ENCODE measurements around the gene HUNK.

Gene HUNK

DNA sequence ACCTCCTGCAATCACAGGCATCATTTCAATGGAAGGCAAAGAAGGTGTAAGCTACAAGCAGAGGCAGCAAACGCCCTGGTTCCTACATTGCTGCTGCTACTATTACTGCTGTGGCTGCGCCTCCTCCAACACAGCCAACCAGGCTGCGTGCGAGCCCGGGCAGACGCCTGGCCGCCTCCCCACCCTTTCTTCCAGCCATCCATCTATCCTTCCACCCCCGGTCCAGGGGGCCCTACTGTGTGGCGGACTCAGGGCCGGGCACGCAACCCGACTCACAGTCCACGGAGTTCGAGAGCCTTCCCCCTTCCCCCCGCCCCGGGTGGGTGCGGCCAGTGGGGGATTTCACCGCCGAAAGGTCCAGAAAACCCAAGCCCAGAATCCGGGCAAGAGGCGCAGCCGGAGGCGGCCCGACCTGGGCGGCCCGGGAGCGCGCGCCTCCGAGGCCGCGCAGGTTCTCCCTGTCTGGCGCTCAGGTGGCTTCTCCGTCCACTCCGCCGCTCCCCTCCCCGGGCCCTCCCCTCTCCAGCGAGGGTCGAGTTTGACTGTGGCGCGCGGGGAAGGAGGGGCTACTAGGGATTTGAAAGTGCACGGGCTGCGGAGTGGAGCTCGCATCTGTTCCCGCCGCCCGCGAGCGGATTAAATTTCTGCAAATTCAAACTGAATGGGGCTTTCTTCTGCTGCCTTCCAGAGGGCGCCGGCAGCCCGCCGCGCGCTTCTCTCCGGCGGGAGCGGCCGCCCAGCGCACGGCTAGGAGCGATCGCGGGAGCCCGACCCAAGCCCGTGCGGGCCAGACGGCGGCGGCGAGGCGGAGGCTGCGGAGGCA, at the start of gene HUNK:
Gene HUNK (plus strand): TSS at position 569 of the 823 bp plus-strand sequence. CDS start 655 bp downstream, outside the sequence.
- Histone ChIP-seq H3K4me3 (ENCODE audit: low read length) (peak within 1 kb of the TSS; percentile 68), H3K4me1 (ENCODE audit: control insufficient read depth, insufficient read depth, low read length) (no peaks in the 10 kb centered on the region), H3K27ac (ENCODE audit: low read depth, low read length) (peak within 1 kb of the TSS; percentile 51), H3K36me3 (ENCODE audit: control insufficient read depth, insufficient read depth, low read length) (no peaks in the 10 kb centered on the region), H3K27me3 (ENCODE audit: control insufficient read depth, insufficient read depth, low read length) (peaks cover 5% of the 10 kb centered on the region), H3K9ac (ENCODE audit: low read length) (no peak within 1 kb of the TSS)

DNA sequence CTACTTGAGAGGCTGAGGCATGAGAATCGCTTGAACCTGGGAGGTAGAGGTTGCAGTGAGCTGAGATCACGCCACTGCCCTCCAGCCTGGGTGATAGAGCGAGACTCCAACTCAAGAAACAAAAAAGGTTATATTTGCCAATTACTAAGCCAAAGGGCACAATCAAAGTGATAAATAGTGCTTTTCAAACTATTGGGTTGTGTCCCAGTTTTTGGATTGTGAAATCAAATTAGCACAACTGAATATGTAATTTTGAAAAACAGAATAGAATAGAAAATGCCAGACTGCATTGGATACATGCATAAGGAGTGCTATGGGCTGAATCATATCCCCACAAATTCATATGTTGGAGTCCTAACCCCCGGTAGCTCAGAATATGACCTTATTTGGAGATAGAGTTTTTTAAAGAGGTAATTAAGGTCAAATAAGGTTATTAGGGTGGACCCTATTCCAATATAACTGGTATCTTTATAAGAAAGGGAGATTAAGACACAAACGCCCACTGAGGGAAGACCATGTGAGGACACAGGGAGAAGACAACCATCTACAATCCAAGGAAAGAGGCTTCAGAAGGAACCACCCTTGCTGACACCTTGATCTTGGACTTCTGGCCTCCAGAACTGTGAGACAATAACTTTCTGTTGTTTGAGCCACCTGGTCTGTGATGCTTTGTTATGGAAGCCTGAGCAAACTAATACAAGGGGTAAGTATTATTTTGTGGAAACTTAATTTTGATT, 42.9 kb upstream of the HUNK start:
- Histone ChIP-seq H3K4me1 (ENCODE audit: control insufficient read depth, insufficient read depth, low read length) (no peaks in the 10 kb centered on the region), H3K9ac (ENCODE audit: low read length) (no peak overlapping the region), H3K27me3 (ENCODE audit: control insufficient read depth, insufficient read depth, low read length) (no peaks in the 10 kb centered on the region), H3K36me3 (ENCODE audit: control insufficient read depth, insufficient read depth, low read length) (no peaks in the 10 kb centered on the region), H3K4me3 (ENCODE audit: low read length) (no peak overlapping the region), H3K27ac (ENCODE audit: low read depth, low read length) (no peak overlapping the region)

DNA sequence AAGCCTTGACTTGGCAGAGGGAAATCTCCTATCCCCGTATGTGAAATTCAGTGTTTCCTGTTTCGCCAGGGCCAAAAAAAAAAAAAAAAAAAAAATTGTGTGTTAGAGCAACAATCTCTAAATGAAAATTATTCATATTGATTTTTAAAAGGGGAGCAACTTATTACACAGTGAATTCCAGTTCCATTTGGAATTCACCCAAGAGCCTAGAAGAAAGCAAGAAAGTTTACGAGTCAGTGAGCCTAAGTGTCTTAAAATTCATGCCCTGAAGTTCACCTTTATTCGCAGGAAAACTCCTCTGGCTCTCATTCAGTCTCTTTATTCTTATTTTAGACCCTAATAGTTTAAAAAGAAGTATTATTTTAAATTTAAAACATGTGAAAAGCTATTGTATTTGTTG, 42.1 kb upstream of the HUNK start:
- H3K4me1 ChIP-seq (ENCODE audit: control insufficient read depth, insufficient read depth, low read length), result no peaks in the 10 kb centered on the region
- no peaks in the 10 kb centered on the region for H3K36me3 ChIP-seq (ENCODE audit: control insufficient read depth, insufficient read depth, low read length)
- no peak overlapping the region for H3K4me3 ChIP-seq (ENCODE audit: low read length)

DNA sequence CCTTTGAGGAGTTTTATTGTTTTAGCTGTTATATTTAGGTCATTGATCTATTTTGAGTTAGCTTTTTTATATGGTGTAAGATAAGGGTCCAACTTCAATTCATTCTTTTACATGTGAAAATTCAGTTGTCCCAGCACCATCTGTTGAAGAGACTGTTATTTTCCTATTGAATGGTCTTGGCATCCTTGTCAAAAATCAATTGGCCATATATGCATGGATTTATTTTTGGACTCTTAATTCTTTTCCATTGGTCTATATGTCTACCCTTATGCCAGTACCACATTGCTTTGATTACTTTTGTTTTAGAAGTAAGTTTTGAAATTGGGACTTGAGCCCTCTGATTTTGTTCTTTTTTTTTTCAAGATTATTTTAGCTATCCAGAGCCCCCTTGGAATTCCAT, 35.8 kb upstream of the HUNK start:
- Histone ChIP-seq H3K27me3 (ENCODE audit: control insufficient read depth, insufficient read depth, low read length) (no peaks in the 10 kb centered on the region), H3K4me3 (ENCODE audit: low read length) (no peak overlapping the region), H3K4me1 (ENCODE audit: control insufficient read depth, insufficient read depth, low read length) (no peaks in the 10 kb centered on the region), H3K36me3 (ENCODE audit: control insufficient read depth, insufficient read depth, low read length) (no peaks in the 10 kb centered on the region), H3K27ac (ENCODE audit: low read depth, low read length) (no peak overlapping the region), H3K9ac (ENCODE audit: low read length) (no peak overlapping the region)

More for the DNA sequence above, 42.1 kb upstream of the HUNK start:
- H3K9ac ChIP-seq (ENCODE audit: low read length), result no peak overlapping the region
- H3K27me3 ChIP-seq (ENCODE audit: control insufficient read depth, insufficient read depth, low read length), result no peaks in the 10 kb centered on the region
- H3K27ac ChIP-seq (ENCODE audit: low read depth, low read length), result no peak overlapping the region

DNA sequence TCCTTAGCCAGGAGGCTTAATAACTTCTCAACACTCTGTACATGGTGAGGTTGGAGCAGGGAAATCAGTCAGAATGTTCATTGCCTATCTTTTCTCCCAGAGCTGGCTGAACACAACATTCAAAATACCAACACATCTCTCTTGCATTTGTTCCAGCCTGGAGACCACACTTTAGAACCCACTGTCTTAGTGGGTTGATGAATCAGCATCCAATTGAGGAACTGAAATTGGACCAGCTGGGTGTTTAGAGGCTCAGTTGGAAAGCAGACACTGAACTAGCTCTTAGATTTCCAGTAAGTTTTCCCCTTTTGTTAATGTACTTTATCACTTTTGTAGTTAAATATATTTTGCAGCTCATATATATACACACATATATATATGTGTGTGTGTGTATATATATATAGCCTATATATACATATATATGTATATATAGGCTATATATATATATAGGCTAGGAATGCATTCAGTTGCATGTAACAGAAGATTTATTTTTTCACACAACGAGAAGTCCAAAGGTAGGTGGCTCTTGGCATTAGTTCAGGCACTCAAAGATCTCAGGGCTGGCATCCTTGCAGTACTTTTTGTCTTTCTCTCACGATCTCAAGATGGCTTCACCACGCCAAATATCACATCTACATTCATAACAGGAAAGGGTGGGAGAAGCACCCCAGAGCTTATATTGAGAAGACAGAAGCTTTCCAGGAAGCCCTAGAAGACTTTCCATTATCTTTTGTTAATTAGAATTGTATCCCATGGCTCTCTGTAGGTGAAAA, 35.0 kb upstream of the HUNK start:
- Histone ChIP-seq H3K27ac (ENCODE audit: low read depth, low read length) (no peak overlapping the region), H3K36me3 (ENCODE audit: control insufficient read depth, insufficient read depth, low read length) (no peaks in the 10 kb centered on the region), H3K27me3 (ENCODE audit: control insufficient read depth, insufficient read depth, low read length) (no peaks in the 10 kb centered on the region), H3K9ac (ENCODE audit: low read length) (no peak overlapping the region), H3K4me3 (ENCODE audit: low read length) (no peak overlapping the region), H3K4me1 (ENCODE audit: control insufficient read depth, insufficient read depth, low read length) (no peaks in the 10 kb centered on the region)

DNA sequence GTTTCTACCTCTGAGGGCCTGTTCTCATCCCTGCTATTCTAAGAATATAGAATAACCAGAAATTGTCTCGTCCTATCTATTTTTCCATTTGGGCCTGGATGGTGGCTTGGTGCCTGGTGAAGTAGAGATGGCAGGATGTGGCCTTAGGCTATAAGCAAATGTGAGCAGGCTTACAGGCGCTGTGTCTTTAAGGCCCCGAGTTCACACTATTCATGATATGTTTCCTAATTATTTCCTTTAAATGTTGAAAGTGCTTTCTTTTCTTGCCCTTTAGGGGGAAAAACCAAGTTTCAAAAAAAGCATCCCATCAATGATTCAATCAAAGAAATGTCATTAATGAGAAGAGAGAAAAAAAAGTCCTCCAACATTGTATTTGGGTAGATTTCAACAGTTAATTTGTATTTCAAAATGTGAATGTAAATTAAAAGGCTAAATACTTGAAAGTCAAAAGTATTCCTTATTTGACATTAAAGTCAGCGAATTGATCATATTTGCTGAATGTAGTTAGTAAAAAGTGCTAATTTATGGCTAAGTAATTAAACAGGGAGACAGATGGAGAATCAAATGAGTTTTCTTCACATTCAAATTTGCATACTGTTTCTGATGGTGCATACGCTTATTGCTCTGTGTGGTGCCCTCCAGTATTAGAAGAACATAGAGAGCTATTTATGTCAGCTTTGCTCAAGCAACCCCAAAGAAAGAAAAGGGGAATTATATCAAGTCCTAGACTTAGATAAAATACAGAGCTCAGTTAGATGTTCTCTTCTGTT, 34.0 kb upstream of the HUNK start:
- Histone ChIP-seq H3K27ac (ENCODE audit: low read depth, low read length) (no peak overlapping the region), H3K36me3 (ENCODE audit: control insufficient read depth, insufficient read depth, low read length) (no peaks in the 10 kb centered on the region), H3K4me3 (ENCODE audit: low read length) (no peak overlapping the region), H3K9ac (ENCODE audit: low read length) (no peak overlapping the region), H3K27me3 (ENCODE audit: control insufficient read depth, insufficient read depth, low read length) (no peaks in the 10 kb centered on the region), H3K4me1 (ENCODE audit: control insufficient read depth, insufficient read depth, low read length) (no peaks in the 10 kb centered on the region)

DNA sequence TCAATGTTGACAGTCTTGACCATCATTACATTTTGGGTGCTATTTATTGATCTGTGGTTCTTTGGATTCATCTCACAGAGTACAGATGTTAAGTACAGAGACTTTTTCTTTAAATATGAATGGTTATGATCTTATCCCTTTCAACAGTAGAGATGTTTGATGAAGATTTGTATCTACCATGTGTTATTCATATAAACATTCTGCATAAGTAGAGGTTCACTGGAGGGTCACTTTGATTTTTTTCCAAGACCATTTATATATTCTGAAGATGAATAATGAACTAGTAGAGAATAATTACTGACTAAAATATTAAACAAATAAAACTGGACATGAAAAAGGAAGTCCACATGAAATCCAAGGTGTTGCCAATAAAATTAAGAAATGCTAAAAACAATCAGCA, 28.6 kb upstream of the HUNK start:
- Histone ChIP-seq H3K9ac (ENCODE audit: low read length) (no peak overlapping the region), H3K4me1 (ENCODE audit: control insufficient read depth, insufficient read depth, low read length) (no peaks in the 10 kb centered on the region), H3K27ac (ENCODE audit: low read depth, low read length) (no peak overlapping the region), H3K4me3 (ENCODE audit: low read length) (no peak overlapping the region), H3K36me3 (ENCODE audit: control insufficient read depth, insufficient read depth, low read length) (no peaks in the 10 kb centered on the region), H3K27me3 (ENCODE audit: control insufficient read depth, insufficient read depth, low read length) (no peaks in the 10 kb centered on the region)

DNA sequence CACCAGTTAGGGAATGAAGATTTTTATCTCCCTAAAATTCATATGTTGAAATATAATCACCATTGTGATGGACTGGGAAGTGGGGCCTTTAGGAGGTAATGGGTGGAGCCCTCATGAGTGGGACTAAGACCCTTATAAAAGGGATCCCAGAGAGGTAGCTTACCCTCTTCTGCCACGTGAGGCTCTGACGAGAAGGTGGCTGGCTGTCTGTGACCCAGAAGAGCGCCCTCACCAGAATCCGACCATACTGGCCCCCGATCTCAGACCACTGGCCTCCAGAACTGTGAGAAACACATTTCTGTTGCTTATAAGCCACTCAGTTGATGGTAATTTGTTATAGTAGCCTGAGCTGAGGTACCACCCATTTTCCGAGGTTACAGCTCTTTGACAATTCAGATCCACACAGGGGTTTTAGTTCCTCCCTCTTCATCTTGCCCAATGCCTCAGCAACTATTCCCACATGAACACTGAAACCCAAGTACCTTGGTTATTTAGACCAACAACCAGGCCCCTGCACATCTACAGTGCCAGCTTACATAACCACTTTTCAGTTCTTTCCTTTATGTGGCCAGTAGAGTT, 27.6 kb upstream of the HUNK start:
- no peaks in the 10 kb centered on the region for H3K36me3 ChIP-seq (ENCODE audit: control insufficient read depth, insufficient read depth, low read length)
- no peak overlapping the region for H3K27ac ChIP-seq (ENCODE audit: low read depth, low read length)
- H3K9ac ChIP-seq (ENCODE audit: low read length), result no peak overlapping the region
- H3K4me1 ChIP-seq (ENCODE audit: control insufficient read depth, insufficient read depth, low read length), result no peaks in the 10 kb centered on the region
- no peak overlapping the region for H3K4me3 ChIP-seq (ENCODE audit: low read length)
- no peaks in the 10 kb centered on the region for H3K27me3 ChIP-seq (ENCODE audit: control insufficient read depth, insufficient read depth, low read length)

DNA sequence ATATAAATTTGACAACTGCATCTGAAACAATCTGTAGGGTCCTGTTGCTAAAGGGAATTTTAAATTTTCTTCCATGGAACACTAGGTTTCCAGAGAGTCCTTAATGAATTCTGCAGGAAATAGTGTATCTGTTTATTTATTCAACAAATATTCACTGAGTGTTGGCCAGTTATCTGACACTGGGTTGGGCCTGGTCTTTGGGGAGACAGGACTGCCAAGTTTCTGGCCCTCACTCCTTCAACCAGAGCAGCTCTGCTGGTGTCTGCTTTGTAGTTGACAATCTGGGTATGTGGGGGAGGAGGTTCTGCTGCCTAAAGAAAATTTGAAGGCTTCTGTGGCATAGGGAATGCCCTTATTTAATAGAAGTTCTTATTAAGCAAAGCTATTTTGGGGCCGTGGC, 26.1 kb upstream of the HUNK start:
- Histone ChIP-seq H3K27ac (ENCODE audit: low read depth, low read length) (no peak overlapping the region), H3K27me3 (ENCODE audit: control insufficient read depth, insufficient read depth, low read length) (no peaks in the 10 kb centered on the region), H3K36me3 (ENCODE audit: control insufficient read depth, insufficient read depth, low read length) (no peaks in the 10 kb centered on the region), H3K4me1 (ENCODE audit: control insufficient read depth, insufficient read depth, low read length) (no peaks in the 10 kb centered on the region), H3K4me3 (ENCODE audit: low read length) (no peak overlapping the region), H3K9ac (ENCODE audit: low read length) (no peak overlapping the region)

DNA sequence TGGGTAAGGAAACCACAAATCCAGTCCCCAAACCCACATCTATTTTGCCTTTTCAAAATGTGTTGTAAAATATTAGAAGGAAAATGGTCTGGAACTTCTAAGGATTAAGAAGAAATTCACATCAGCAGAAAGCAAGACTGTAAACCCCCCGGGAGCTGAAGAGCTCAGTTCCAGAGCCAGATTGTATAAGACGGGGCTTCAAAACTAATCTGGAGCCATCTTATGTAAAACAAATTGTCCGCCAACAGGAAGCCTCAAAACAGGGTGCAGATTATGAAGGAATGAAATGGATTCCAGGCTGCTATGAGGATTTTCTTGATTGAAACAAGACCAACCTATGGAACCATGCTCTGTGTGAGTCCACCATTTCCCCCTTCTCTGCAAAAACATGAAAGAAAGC, 25.1 kb upstream of the HUNK start:
- H3K4me3 ChIP-seq (ENCODE audit: low read length), result no peak overlapping the region
- no peaks in the 10 kb centered on the region for H3K36me3 ChIP-seq (ENCODE audit: control insufficient read depth, insufficient read depth, low read length)
- no peak overlapping the region for H3K9ac ChIP-seq (ENCODE audit: low read length)
- no peak overlapping the region for H3K27ac ChIP-seq (ENCODE audit: low read depth, low read length)
- no peaks in the 10 kb centered on the region for H3K4me1 ChIP-seq (ENCODE audit: control insufficient read depth, insufficient read depth, low read length)
- no peaks in the 10 kb centered on the region for H3K27me3 ChIP-seq (ENCODE audit: control insufficient read depth, insufficient read depth, low read length)

DNA sequence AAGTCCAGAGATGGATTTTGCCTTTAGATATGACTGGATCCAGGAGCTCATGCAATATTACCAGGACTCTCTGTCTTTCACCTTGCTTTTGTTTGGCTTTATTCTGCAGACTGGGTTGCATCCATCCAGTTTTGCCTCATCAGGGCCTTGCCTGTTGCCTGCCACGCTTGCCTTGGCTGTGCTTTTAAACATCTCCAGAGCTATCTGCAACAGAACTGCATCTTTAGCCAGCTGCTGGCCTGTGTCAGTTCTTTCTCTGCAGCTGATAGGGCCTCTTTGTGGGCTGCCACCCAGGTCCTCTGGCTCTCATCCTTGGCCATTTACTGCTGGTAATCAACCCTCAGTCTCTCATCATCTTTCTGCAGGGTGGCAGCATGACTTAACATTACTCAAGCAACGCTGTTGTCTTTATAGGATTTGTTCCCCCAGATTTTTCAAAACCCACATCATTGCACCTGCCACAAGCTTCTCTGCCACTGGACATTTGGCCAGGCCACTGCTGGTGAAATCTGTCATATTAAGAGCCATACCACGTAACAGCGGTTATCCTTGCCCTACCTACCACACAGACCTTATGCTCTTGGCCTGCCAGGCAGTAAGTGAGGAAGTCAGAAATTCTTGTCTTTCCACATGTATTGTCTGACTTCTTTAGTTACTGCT, 24.4 kb upstream of the HUNK start:
- no peak overlapping the region for H3K9ac ChIP-seq (ENCODE audit: low read length)

More for the DNA sequence above, 24.4 kb upstream of the HUNK start:
- H3K36me3 ChIP-seq (ENCODE audit: control insufficient read depth, insufficient read depth, low read length), result no peaks in the 10 kb centered on the region
- H3K27me3 ChIP-seq (ENCODE audit: control insufficient read depth, insufficient read depth, low read length), result no peaks in the 10 kb centered on the region
- no peaks in the 10 kb centered on the region for H3K4me1 ChIP-seq (ENCODE audit: control insufficient read depth, insufficient read depth, low read length)
- no peak overlapping the region for H3K27ac ChIP-seq (ENCODE audit: low read depth, low read length)
- no peak overlapping the region for H3K4me3 ChIP-seq (ENCODE audit: low read length)

All from rectal smooth muscle tissue (tissue), 1 donor.